Lower lobe of right lung (tissue), 2 donors: ENCODE data around the gene TFCP2L1. TPM values are rescaled to one million over a fixed set of nuclear protein-coding genes. Genes with fewer than 3 reads are reported as not detected.
A peak's percentile ranks its signal among the peaks of the same experiment; 100 is the strongest.

ENCODE experiments used
- ATAC-seq, 2 donors: fragments of 200-7000 bp; cut with Tn5 transposase; one replicate each; pipeline ENCODE4 v1.9.1; 2020 to 2022; ENCODE audit warnings: mild to moderate bottlenecking in 2 of 2, moderate library complexity in 2 of 2
- DNase-seq: peaks from one replicate; pipeline ENCODE4 v3.0.0-alpha.2; 2020
- H3K27ac ChIP-seq: fragments of 200-600 bp; one replicate; pipeline ENCODE4 v1.8.0; 2022
- H3K27me3 ChIP-seq: fragments of 200-600 bp; one replicate; pipeline ENCODE4 v1.8.0; 2022; ENCODE audit warnings: low read depth
- H3K36me3 ChIP-seq: fragments of 200-600 bp; one replicate; pipeline ENCODE4 v1.8.0; 2022; ENCODE audit warnings: mild to moderate bottlenecking
- H3K4me1 ChIP-seq: fragments of 200-600 bp; one replicate; pipeline ENCODE4 v1.8.0; 2022
- H3K4me3 ChIP-seq: fragments of 200-600 bp; one replicate; pipeline ENCODE4 v1.8.0; 2022; ENCODE audit warnings: mild to moderate bottlenecking
- H3K9me3 ChIP-seq: fragments of 200-600 bp; one replicate; pipeline ENCODE4 v1.8.0; 2022
- CTCF ChIP-seq: fragments of 200-600 bp; IDR thresholded peaks from one replicate; pipeline ENCODE4 v1.8.0; 2022; ENCODE audit warnings: antibody characterized with exemption, mild to moderate bottlenecking
- intact Hi-C: fragments of 100-400 bp; cut with DNase I; formaldehyde crosslinking; loops from one replicate; pipeline ENCODE4 v1.11.0; 2022
- total RNA-seq: library from RNA; stranded (reverse); fragmentation: NEBNext Ultra II Directional; extraction: Animal tissue kit (Norgen Biotek cat#: 25700); gene quantifications from one replicate; pipeline ENCODE4 v1.2.1, GENCODE V29; 2021
- donor health status: DM: no; HTN: yes; CAD: no; lungs with severe emphysema.

Gene TFCP2L1
- total RNA-seq, 1 donor from 2014 or later = 19.2 TPM

- ATAC-seq (no peak), DNase-seq (no peak)
- H3K27ac ChIP-seq = peak overlapping the region; percentile 84
- intact Hi-C loops = no loop called here
- no peak for TF ChIP-seq CTCF
- peaks cover 14% of the 10 kb centered on the region for H3K4me1 ChIP-seq
- H3K9me3 ChIP-seq = no peaks in the 10 kb centered on the region
- H3K36me3 ChIP-seq = no peaks in the 10 kb centered on the region
- no peak overlapping the region for H3K4me3 ChIP-seq
- peaks cover 3% of the 10 kb centered on the region for H3K27me3 ChIP-seq
Measured at GRCh38 chr2:121196849-121197155, 88.2 kb downstream of the TFCP2L1 start.

GRCh38 chr2:121196132-121196848 lies 88.7 kb downstream of the TFCP2L1 start:
- DNase-seq (peak; percentile 75), ATAC-seq (peak; percentile 3 to 29)
- no peak overlapping the region for H3K4me3 ChIP-seq
- intact Hi-C loops = no loop called here
- H3K27me3 ChIP-seq = peaks cover 3% of the 10 kb centered on the region
- H3K27ac ChIP-seq = peak overlapping the region; percentile 84
- TF ChIP-seq CTCF = no peak
- no peaks in the 10 kb centered on the region for H3K36me3 ChIP-seq
- H3K4me1 ChIP-seq = peaks cover 14% of the 10 kb centered on the region
- H3K9me3 ChIP-seq = no peaks in the 10 kb centered on the region

GRCh38 chr2:121195036-121195435 lies 90.0 kb downstream of the TFCP2L1 start:
- intact Hi-C loops = no loop called here
- H3K9me3 ChIP-seq = no peaks in the 10 kb centered on the region
- H3K36me3 ChIP-seq = no peaks in the 10 kb centered on the region
- no peak overlapping the region for H3K27ac ChIP-seq
- no peak for TF ChIP-seq CTCF
- H3K27me3 ChIP-seq = peaks cover 3% of the 10 kb centered on the region
- H3K4me1 ChIP-seq = peaks cover 14% of the 10 kb centered on the region
- H3K4me3 ChIP-seq = no peak overlapping the region
- DNase-seq = peak; percentile 20
- ATAC-seq = no peak

GRCh38 chr2:121194626-121195025 lies 90.4 kb downstream of the TFCP2L1 start:
- H3K36me3 ChIP-seq = no peaks in the 10 kb centered on the region
- H3K4me1 ChIP-seq = peaks cover 14% of the 10 kb centered on the region
- no peak overlapping the region for H3K27ac ChIP-seq
- intact Hi-C loops = no loop called here
- peak; percentile 32 for DNase-seq
- no peak overlapping the region for H3K4me3 ChIP-seq
- no peak for ATAC-seq
- peaks cover 3% of the 10 kb centered on the region for H3K27me3 ChIP-seq
- TF ChIP-seq CTCF = no peak
- no peaks in the 10 kb centered on the region for H3K9me3 ChIP-seq

GRCh38 chr2:121193185-121193584 lies 91.8 kb downstream of the TFCP2L1 start:
- no peak for DNase-seq
- TF ChIP-seq CTCF = no peak

More at GRCh38 chr2:121193185-121193584, 91.8 kb downstream of the TFCP2L1 start:
- Histone ChIP-seq H3K27ac (no peak overlapping the region), H3K36me3 (no peaks in the 10 kb centered on the region), H3K4me1 (peaks cover 14% of the 10 kb centered on the region), H3K4me3 (no peak overlapping the region), H3K9me3 (no peaks in the 10 kb centered on the region), H3K27me3 (peaks cover 3% of the 10 kb centered on the region)
- intact Hi-C loops = no loop called here
- ATAC-seq = no peak
